Ishikawa (cell line): ENCODE data around the gene KDM7A.

Source experiments
- CEBPB ChIP-seq: IDR thresholded peaks from 2 replicates; pipeline ENCODE4 v1.6.1; 2012
- CREB1 ChIP-seq: IDR thresholded peaks from 2 replicates; pipeline ENCODE4 v1.6.1; 2012; ENCODE audit warnings: low read depth
- EGR1 ChIP-seq: IDR thresholded peaks from 2 replicates; pipeline ENCODE4 v1.6.1; 2012
- EP300 ChIP-seq: IDR thresholded peaks from 2 replicates; pipeline ENCODE4 v1.6.1; 2012; ENCODE audit warnings: borderline replicate concordance
- FOXM1 ChIP-seq: IDR thresholded peaks from 2 replicates; pipeline ENCODE4 v1.6.1; 2012; ENCODE audit warnings: low read depth, borderline replicate concordance
- NFIC ChIP-seq: IDR thresholded peaks from 2 replicates; pipeline ENCODE4 v1.6.1; 2012
- RAD21 ChIP-seq: IDR thresholded peaks from 2 replicates; pipeline ENCODE4 v1.6.1; 2012; ENCODE audit warnings: low read depth
- TAF1 ChIP-seq: IDR thresholded peaks from 2 replicates; pipeline ENCODE4 v1.6.1; 2012; ENCODE audit warnings: low read depth, mild to moderate bottlenecking
- TCF12 ChIP-seq: IDR thresholded peaks from 2 replicates; pipeline ENCODE4 v1.6.1; 2012; ENCODE audit warnings: low read depth
- TEAD4 ChIP-seq: IDR thresholded peaks from 2 replicates; pipeline ENCODE4 v1.6.1; 2012
- YY1 ChIP-seq: IDR thresholded peaks from 2 replicates; pipeline ENCODE4 v1.6.1; 2012; ENCODE audit warnings: low read depth
- ZBTB7A ChIP-seq: IDR thresholded peaks from 2 replicates; pipeline ENCODE4 v1.6.1; 2012; ENCODE audit warnings: low read depth
- TF ChIP-seq, protein P1 (sequence below): IDR thresholded peaks from 2 replicates; pipeline ENCODE4 v1.6.1; 2012; ENCODE audit warnings: low read depth, mild to moderate bottlenecking
- TF ChIP-seq, protein P2 (sequence below): IDR thresholded peaks from 2 replicates; pipeline ENCODE4 v1.6.1; 2012
- TF ChIP-seq, protein P3 (sequence below): IDR thresholded peaks from 2 replicates; pipeline ENCODE4 v1.6.1; 2012

KDM7A gene

DNA sequence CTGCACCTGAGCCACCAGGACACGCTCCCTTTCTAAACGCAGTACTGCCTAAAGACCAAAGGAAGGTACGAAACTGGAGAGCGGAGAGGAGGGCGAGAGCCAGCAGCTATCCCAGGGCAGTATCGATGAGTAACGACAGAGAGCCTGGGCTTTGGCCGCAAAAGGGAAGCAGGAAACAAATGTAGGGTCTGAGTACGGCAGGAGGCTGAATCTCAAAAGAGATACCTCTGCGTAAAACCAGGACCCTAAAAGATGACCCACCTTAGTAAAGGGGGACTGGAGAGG, 134.5 kb downstream of the KDM7A start:
- TF ChIP-seq TEAD4 = no peak
- TF ChIP-seq, protein P1, sequence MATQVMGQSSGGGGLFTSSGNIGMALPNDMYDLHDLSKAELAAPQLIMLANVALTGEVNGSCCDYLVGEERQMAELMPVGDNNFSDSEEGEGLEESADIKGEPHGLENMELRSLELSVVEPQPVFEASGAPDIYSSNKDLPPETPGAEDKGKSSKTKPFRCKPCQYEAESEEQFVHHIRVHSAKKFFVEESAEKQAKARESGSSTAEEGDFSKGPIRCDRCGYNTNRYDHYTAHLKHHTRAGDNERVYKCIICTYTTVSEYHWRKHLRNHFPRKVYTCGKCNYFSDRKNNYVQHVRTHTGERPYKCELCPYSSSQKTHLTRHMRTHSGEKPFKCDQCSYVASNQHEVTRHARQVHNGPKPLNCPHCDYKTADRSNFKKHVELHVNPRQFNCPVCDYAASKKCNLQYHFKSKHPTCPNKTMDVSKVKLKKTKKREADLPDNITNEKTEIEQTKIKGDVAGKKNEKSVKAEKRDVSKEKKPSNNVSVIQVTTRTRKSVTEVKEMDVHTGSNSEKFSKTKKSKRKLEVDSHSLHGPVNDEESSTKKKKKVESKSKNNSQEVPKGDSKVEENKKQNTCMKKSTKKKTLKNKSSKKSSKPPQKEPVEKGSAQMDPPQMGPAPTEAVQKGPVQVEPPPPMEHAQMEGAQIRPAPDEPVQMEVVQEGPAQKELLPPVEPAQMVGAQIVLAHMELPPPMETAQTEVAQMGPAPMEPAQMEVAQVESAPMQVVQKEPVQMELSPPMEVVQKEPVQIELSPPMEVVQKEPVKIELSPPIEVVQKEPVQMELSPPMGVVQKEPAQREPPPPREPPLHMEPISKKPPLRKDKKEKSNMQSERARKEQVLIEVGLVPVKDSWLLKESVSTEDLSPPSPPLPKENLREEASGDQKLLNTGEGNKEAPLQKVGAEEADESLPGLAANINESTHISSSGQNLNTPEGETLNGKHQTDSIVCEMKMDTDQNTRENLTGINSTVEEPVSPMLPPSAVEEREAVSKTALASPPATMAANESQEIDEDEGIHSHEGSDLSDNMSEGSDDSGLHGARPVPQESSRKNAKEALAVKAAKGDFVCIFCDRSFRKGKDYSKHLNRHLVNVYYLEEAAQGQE = no peak
- TF ChIP-seq, protein P2, sequence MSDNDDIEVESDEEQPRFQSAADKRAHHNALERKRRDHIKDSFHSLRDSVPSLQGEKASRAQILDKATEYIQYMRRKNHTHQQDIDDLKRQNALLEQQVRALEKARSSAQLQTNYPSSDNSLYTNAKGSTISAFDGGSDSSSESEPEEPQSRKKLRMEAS = no peak
- no peak for TF ChIP-seq NFIC
- TF ChIP-seq FOXM1 = no peak
- no peak for TF ChIP-seq RAD21
- TF ChIP-seq YY1 = no peak
- TF ChIP-seq TAF1 = no peak
- no peak for TF ChIP-seq CREB1
- no peak for TF ChIP-seq TCF12
- TF ChIP-seq EP300 = no peak

DNA sequence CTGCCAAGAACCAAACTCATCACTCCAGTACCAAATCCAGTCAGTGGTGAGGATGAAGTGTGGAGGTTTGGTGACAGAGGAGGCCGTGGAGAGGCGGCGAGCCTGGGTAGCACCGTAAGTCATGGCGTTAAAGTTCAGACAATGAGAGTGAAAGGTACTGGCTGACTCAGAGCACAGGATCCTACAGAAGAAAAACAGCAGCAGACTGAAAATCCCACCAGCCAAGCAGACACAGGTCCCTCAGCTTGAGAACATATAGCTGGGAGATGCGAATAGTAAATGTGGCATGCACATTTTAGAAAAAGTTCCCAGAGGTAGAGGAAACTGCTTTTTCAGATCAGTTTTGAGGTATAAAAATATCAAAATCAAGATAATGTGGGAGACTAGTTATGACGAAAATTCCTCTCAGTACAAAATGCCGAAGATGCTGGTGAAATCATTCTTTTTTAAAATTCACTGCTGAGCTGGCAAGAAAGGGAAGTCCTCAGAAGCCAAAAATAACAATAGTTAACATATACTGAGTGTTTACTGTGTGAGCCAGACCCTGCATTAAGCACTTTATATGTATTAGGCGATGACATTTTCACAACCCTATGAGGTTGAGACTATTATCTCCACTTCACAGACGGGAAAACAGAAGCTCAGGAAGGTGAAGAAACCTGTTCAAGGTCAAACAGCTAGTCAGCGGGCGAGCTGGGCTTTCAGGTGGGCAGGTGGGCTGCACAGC, 135.0 kb downstream of the KDM7A start:
- TF ChIP-seq, protein P3, sequence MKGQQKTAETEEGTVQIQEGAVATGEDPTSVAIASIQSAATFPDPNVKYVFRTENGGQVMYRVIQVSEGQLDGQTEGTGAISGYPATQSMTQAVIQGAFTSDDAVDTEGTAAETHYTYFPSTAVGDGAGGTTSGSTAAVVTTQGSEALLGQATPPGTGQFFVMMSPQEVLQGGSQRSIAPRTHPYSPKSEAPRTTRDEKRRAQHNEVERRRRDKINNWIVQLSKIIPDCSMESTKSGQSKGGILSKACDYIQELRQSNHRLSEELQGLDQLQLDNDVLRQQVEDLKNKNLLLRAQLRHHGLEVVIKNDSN = no peak
- no peak for TF ChIP-seq TCF12
- TF ChIP-seq, protein P1 = no peak
- no peak for TF ChIP-seq TAF1
- no peak for TF ChIP-seq EP300
- no peak for TF ChIP-seq EGR1
- TF ChIP-seq CEBPB = no peak

DNA sequence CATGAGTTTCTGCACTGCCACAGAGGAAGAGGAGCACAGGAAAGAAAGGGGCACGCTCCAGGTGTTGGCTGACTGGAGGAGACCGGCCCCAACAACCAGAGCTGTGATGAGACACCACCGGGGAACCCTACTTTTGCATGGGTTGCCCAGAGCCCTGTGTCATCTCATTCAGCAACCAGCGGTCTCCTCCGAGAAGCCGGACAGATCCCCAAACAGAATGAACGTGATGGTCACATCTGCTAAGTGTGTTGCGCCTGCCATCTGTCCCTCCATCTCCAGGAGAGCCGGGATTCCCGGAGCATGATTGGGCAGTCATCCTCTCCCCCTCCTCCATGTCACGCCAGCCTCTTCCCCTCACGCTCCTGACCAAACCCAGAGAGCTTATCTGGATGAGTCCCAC, 136.9 kb downstream of the KDM7A start:
- TF ChIP-seq ZBTB7A (no peak), EP300 (no peak), YY1 (no peak), TEAD4 (no peak), CREB1 (no peak), TCF12 (no peak), NFIC (no peak), EGR1 (no peak), CEBPB (no peak), FOXM1 (no peak), TAF1 (no peak), RAD21 (no peak)
- TF ChIP-seq, protein P1 = no peak
- TF ChIP-seq, protein P2 = no peak
- TF ChIP-seq, protein P3 = no peak

DNA sequence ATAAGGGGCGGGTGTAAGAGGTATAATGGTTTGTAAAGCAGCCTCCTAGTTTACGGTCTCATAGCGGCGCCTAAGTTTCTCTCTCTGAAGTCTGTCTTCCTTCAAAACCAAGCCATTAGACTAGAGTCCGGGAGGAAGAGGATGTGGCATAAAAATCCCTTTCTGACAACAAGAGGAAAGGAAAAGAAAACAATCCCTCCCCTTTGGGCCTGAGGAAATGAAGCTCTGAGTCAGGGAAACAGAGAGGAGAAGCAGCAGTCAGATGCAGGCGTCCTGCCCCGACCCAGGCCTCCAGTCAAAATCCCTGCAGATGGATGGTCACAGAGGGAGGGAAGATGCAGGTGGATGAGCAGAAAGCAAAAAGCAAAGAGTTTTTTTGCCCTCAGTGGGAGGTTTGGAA, 137.7 kb downstream of the KDM7A start:
- TF ChIP-seq TAF1 (no peak), RAD21 (no peak), TEAD4 (no peak), YY1 (no peak), CREB1 (no peak), FOXM1 (no peak), CEBPB (no peak)
- TF ChIP-seq, protein P3 = no peak
